Measurements from ENCODE around the gene CCT8. TPM values are rescaled to one million over a fixed set of nuclear protein-coding genes. Genes with fewer than 3 reads are reported as not detected.

CCT8 gene
- total RNA-seq = 257 and 387 TPM in 2 replicates

GRCh38 chr21:29073222-29074006 is at the start of gene CCT8:
Gene CCT8 (minus strand): TSS chr21:29073648. CDS start chr21:29073590, 58 bp downstream.

GRCh38 chr21:29024474-29025327 is 48.7 kb downstream of the CCT8 start, which contains the start of gene USP16:
Gene USP16 (plus strand): TSS chr21:29024668. CDS start chr21:29027914, 3,246 bp downstream.

Other genes starting within 250 kb of the CCT8 start
- 41.6 and 45.7 TPM in 2 replicates for gene LTN1, start 80.8 kb downstream of the CCT8 start, total RNA-seq
- gene RWDD2B, start 54.3 kb downstream of the CCT8 start, total RNA-seq = 17.5 and 17.6 TPM in 2 replicates
- 41.7 and 50.2 TPM in 2 replicates for gene USP16, start 49.0 kb downstream of the CCT8 start, total RNA-seq
- 11.8 and 19.7 TPM in 2 replicates for gene MAP3K7CL, start 57.0 kb upstream of the CCT8 start, total RNA-seq
- 87.1 and 111 TPM in 2 replicates for gene BACH1, start 225.3 kb upstream of the CCT8 start, total RNA-seq